DLD1 (cell line): ENCODE measurements around the gene TMEM37.

Experiments used
- in situ Hi-C: cut with HindIII; loops from 2 replicates; pipeline ENCODE4 v1.10.0; 2017; ENCODE audit warnings: low sequenced_read_pairs

Gene TMEM37

DNA sequence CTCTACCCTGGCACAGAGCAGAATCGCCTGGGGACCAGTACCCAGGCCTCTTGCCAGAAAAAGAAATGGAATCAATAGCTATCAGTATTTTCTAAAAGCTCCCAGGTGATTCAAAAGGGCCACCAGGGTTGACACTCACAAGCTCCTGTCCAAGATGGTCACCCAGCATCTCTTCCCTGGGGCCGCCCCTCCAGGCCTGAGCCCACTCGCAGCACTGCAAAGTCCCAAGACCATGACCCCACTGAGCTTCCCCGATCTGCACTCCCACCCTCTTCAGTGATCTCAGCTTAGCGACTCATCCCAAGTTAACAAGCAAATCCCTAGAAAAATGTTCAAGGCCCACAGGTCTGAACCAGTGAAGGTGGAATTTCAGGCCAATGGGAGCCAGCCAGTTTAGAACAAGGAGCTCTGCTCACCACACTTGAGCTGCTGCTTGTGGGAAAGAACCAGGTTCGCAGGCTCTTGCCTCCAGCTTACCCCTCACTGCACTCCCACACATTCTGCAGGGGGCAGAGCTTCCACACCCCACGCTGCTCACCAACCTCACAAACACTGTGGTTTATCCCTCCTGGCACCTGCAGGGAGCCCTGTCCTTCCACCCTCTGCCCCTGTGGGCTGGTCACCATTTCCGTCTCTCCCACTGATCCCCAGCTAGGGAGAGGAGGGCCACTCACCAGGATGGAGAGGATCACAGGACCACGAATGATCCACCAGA is 19.8 kb downstream of the TMEM37 start:
- in situ Hi-C loops, result no loop called here

GRCh38 chr2:119453972-119454593 is 22.4 kb downstream of the TMEM37 start:
- in situ Hi-C loops, result no loop called here

DNA sequence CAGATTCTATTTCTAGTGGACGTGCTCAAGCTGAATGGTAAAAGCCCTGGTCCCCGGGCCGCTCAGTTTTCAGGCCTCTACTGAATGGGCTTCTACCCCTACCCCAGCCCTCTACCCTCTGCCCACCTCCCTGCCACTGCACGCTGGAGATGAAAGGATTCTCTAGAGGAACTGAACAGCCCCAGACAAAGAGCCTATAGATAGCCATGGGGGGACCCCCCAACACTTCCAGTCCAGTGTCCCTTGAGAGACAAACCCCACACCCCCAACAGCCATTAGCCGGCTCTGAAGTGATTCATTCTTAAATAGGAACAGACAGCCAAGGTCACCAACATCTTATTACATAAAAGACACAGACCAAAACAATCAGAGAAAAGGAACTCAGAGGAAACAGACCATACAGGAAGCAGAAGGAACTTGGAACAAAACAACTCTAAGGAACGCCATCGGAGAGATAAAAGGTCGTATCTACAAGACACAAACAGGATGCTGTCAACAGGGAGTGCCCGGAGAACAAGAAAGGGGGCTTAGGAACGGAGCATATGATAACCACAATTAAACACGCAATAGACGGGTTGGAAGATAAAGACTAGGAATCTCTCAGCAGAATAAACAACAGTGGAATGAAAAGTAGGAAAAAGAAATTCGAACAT is 23.5 kb downstream of the TMEM37 start:
- in situ Hi-C loops, result no loop called here

- in situ Hi-C loops, result no loop called here
Measured at GRCh38 chr2:119460076-119460475, 28.4 kb downstream of the TMEM37 start.

DNA sequence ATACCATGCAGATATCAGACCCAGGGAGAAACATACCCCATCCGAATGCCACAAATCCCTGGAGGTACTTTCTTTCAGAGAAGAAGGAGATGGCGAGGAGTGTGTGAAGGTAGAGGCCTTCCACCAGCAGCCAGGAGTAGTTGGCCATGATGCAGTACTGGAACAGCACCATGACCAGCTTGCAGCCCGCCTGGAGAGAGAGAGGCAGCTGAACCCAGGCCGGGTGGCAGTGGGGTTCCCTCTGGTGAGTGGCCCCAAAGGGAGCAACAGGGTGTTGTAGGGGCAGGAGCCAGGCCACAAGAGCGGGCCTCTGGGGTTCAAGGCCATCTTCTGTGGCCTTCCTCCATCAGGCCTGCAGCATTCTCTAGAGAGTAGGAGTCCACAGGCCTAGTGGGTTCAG is 30.2 kb downstream of the TMEM37 start:
- in situ Hi-C loops, result no loop called here

- in situ Hi-C loops, result no loop called here
Measured at GRCh38 chr2:119462574-119462973, 30.9 kb downstream of the TMEM37 start.

GRCh38 chr2:119463136-119463535 is 31.5 kb downstream of the TMEM37 start:
- in situ Hi-C loops, result no loop called here

DNA sequence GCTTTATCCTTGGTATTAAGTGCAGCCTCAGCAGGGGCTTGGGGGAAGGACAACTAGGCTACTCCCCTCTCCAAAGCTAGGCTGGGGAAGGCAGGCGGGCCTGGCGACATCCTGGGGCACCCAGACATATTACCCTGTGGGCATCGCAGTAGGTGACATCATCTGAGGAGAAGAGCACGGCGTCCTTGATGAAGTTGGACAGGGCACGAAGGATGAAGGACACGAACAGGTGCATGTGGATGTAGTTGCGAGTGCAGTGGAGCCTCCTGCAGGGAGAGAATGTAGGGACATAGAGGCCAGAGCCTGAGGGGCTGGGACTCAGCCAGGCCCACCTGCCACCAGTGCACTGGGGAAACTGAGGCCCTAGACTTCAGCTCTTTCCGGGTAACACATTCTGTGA is 32.3 kb downstream of the TMEM37 start:
- in situ Hi-C loops, result no loop called here

- in situ Hi-C loops, result no loop called here
Measured at GRCh38 chr2:119464981-119465380, 33.3 kb downstream of the TMEM37 start.

DNA sequence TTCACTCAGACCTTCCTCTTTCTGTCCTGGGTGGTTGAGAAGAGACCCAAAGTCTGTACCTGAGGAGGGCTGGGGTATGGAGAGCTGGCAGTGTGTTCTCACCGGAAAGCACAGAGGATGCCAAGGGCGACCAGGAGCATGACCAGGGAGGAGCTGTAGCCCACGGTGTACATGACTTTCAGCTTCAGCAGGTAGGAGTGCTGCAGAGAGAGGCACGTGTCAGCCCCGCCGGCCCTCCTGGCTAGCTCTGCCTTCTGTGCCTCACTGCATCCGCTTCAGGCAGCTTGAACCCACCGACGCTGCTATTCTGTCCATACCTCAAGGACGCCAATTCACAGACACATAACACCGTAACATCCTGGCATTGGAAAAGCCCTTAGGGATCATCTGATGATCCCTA is 34.0 kb downstream of the TMEM37 start:
- in situ Hi-C loops, result no loop called here

- in situ Hi-C loops, result no loop called here
Measured at GRCh38 chr2:119466373-119466772, 34.7 kb downstream of the TMEM37 start.

- in situ Hi-C loops, result no loop called here
Measured at GRCh38 chr2:119468154-119468955, 36.7 kb downstream of the TMEM37 start.

GRCh38 chr2:119469131-119469530 is 37.5 kb downstream of the TMEM37 start:
- in situ Hi-C loops, result no loop called here

- in situ Hi-C loops, result no loop called here
Measured at GRCh38 chr2:119469661-119470297, 38.1 kb downstream of the TMEM37 start.

GRCh38 chr2:119472749-119473148 is 41.1 kb downstream of the TMEM37 start:
- in situ Hi-C loops, result no loop called here

DNA sequence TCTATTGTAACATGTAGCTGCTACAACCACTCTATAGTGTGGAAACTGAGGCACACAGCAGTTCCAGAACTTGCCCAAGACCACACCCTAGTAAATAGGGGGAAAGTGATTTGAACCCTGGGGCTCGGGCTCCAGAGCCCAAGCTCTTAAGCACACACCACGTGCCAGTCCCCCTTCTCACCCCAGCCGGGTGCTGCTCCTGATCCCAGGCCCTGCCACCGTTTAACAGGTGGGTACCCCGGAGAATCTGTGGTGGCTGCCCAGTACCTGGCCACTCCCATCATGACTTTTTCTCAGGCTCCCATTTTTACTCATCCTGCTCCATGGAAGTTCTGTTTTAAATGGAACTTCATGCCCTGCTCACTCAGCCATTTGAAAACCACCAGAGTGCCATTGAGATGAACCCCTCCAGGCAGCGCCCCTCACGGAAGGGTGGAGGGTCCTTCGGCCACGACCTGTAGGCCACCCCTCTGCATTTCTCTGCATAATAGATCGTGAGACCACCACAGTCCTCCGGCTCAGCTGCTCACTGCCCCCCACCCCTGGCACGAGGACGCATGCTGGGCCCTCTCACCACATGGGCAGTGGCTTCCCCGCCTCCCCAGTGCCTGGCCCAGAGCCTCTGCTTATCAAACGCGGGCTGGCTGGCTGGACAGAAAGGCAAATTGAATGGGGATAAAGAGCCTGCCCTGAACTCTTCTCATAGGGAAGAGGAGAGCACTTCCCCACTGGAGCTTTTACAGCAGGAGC is 42.1 kb downstream of the TMEM37 start:
- in situ Hi-C loops, result no loop called here

GRCh38 chr2:119474371-119475224 is 42.9 kb downstream of the TMEM37 start:
- in situ Hi-C loops, result no loop called here

- in situ Hi-C loops, result no loop called here
Measured at GRCh38 chr2:119475225-119475856, 43.7 kb downstream of the TMEM37 start.

- in situ Hi-C loops, result no loop called here
Measured at GRCh38 chr2:119475857-119476244, 44.2 kb downstream of the TMEM37 start.
